ENCODE results near the gene RANBP1.

The RANBP1 gene

GRCh38 chr22:20080776-20081654, 34.9 kb upstream of the RANBP1 start:
- Histone ChIP-seq H3K36me3 (ENCODE audit: control insufficient read depth, insufficient read depth, low read length) (peaks cover 15% of the 10 kb centered on the region), H3K27ac (ENCODE audit: low read depth, low read length) (peak overlapping the region; percentile 96), H3K9ac (ENCODE audit: low read depth, low read length) (peak overlapping the region; percentile 96), H3K9me3 (ENCODE audit: control insufficient read depth, insufficient read depth, low read length) (no peaks in the 10 kb centered on the region), H3K4me3 (ENCODE audit: low read depth, low read length) (peak overlapping the region; percentile 99), H3K4me1 (ENCODE audit: control insufficient read depth, insufficient read depth, low read length) (peaks cover 15% of the 10 kb centered on the region), H3K27me3 (ENCODE audit: control insufficient read depth, insufficient read depth, low read length) (no peaks in the 10 kb centered on the region)

GRCh38 chr22:20083157-20083890, 32.6 kb upstream of the RANBP1 start:
- Histone ChIP-seq H3K36me3 (ENCODE audit: control insufficient read depth, insufficient read depth, low read length) (peaks cover 38% of the 10 kb centered on the region), H3K9me3 (ENCODE audit: control insufficient read depth, insufficient read depth, low read length) (no peaks in the 10 kb centered on the region), H3K4me3 (ENCODE audit: low read depth, low read length) (no peak overlapping the region), H3K9ac (ENCODE audit: low read depth, low read length) (no peak overlapping the region), H3K27me3 (ENCODE audit: control insufficient read depth, insufficient read depth, low read length) (no peaks in the 10 kb centered on the region), H3K4me1 (ENCODE audit: control insufficient read depth, insufficient read depth, low read length) (peaks cover 15% of the 10 kb centered on the region), H3K27ac (ENCODE audit: low read depth, low read length) (no peak overlapping the region)

DNA sequence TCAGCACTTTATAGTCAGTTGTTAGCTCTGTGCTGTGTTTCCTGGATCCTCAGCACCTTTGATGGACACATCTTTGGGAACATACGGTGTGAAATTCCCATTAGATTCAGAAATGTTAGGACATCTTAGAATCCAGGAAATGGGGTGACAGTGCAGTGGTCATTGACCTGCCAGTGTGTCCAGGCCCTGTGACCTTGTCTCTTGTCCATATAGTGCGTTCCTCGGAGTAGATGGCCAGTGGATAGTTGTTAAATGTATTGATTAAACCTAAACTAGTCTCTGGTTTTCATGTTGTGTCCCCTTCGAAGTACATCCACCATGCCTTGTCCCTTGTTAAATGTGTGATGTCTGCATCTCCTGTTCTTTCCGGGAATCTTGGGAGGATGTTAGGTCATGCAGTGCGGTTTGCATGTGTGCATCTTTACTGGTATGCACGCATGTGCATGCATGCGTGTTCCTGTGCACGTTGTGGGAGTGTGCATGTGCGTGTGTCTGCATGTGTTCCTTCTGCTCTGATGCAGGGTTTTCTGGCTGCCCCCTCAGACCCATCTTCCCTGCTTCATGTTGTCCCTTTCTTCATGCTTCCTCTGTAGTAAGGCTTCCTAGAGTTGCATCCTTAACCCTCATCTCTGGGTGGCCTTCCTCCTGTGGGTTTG, 31.9 kb upstream of the RANBP1 start:
- Histone ChIP-seq H3K27me3 (ENCODE audit: control insufficient read depth, insufficient read depth, low read length) (no peaks in the 10 kb centered on the region), H3K9ac (ENCODE audit: low read depth, low read length) (no peak overlapping the region), H3K36me3 (ENCODE audit: control insufficient read depth, insufficient read depth, low read length) (peaks cover 45% of the 10 kb centered on the region), H3K4me3 (ENCODE audit: low read depth, low read length) (no peak overlapping the region), H3K4me1 (ENCODE audit: control insufficient read depth, insufficient read depth, low read length) (peaks cover 15% of the 10 kb centered on the region), H3K27ac (ENCODE audit: low read depth, low read length) (peak overlapping the region; percentile 9), H3K9me3 (ENCODE audit: control insufficient read depth, insufficient read depth, low read length) (no peaks in the 10 kb centered on the region)

- Histone ChIP-seq H3K9me3 (ENCODE audit: control insufficient read depth, insufficient read depth, low read length) (no peaks in the 10 kb centered on the region), H3K9ac (ENCODE audit: low read depth, low read length) (0 out of 2 replicates have a peak overlapping the region, but pooled peaks have one; percentile 10), H3K4me1 (ENCODE audit: control insufficient read depth, insufficient read depth, low read length) (peaks cover 15% of the 10 kb centered on the region), H3K36me3 (ENCODE audit: control insufficient read depth, insufficient read depth, low read length) (peaks cover 52% of the 10 kb centered on the region), H3K27me3 (ENCODE audit: control insufficient read depth, insufficient read depth, low read length) (no peaks in the 10 kb centered on the region), H3K4me3 (ENCODE audit: low read depth, low read length) (no peak overlapping the region), H3K27ac (ENCODE audit: low read depth, low read length) (peak overlapping the region; percentile 9)
These were observed 31.1 kb upstream of the RANBP1 start for GRCh38 chr22:20084547-20085413.

DNA sequence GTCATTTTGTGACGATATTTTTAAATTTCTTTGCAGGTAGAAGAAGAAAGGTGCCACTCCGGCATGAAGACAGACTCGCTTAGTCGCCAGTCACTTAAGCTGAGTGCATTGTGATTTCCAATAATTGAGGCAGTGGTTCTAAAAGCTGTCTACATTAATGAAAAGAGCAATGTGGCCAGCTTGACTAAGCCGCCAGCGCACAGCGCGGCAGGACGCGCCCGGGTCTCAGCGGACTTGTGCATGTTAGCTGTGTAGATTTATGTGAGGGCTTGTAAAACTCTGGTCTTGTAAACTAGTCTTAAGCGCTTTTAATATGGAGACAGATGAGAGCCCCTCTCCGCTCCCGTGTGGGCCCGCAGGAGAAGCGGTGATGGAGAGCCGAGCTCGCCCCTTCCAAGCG, 30.3 kb upstream of the RANBP1 start:
- no peak overlapping the region for H3K4me3 ChIP-seq (ENCODE audit: low read depth, low read length)
- no peak overlapping the region for H3K27ac ChIP-seq (ENCODE audit: low read depth, low read length)
- peaks cover 61% of the 10 kb centered on the region for H3K36me3 ChIP-seq (ENCODE audit: control insufficient read depth, insufficient read depth, low read length)
- peaks cover 15% of the 10 kb centered on the region for H3K4me1 ChIP-seq (ENCODE audit: control insufficient read depth, insufficient read depth, low read length)
- no peaks in the 10 kb centered on the region for H3K9me3 ChIP-seq (ENCODE audit: control insufficient read depth, insufficient read depth, low read length)
- no peak overlapping the region for H3K9ac ChIP-seq (ENCODE audit: low read depth, low read length)
- H3K27me3 ChIP-seq (ENCODE audit: control insufficient read depth, insufficient read depth, low read length), result no peaks in the 10 kb centered on the region

GRCh38 chr22:20086101-20086599, 29.8 kb upstream of the RANBP1 start:
- no peaks in the 10 kb centered on the region for H3K9me3 ChIP-seq (ENCODE audit: control insufficient read depth, insufficient read depth, low read length)
- no peak overlapping the region for H3K27ac ChIP-seq (ENCODE audit: low read depth, low read length)
- H3K4me1 ChIP-seq (ENCODE audit: control insufficient read depth, insufficient read depth, low read length), result peaks cover 14% of the 10 kb centered on the region
- H3K4me3 ChIP-seq (ENCODE audit: low read depth, low read length), result no peak overlapping the region
- H3K9ac ChIP-seq (ENCODE audit: low read depth, low read length), result no peak overlapping the region
- H3K27me3 ChIP-seq (ENCODE audit: control insufficient read depth, insufficient read depth, low read length), result no peaks in the 10 kb centered on the region
- H3K36me3 ChIP-seq (ENCODE audit: control insufficient read depth, insufficient read depth, low read length), result peaks cover 66% of the 10 kb centered on the region

GRCh38 chr22:20086763-20087162, 29.1 kb upstream of the RANBP1 start:
- Histone ChIP-seq H3K9ac (ENCODE audit: low read depth, low read length) (no peak overlapping the region), H3K27me3 (ENCODE audit: control insufficient read depth, insufficient read depth, low read length) (no peaks in the 10 kb centered on the region), H3K27ac (ENCODE audit: low read depth, low read length) (no peak overlapping the region), H3K9me3 (ENCODE audit: control insufficient read depth, insufficient read depth, low read length) (no peaks in the 10 kb centered on the region), H3K4me1 (ENCODE audit: control insufficient read depth, insufficient read depth, low read length) (peaks cover 8% of the 10 kb centered on the region; the same call in 1 of the 2 replicates), H3K36me3 (ENCODE audit: control insufficient read depth, insufficient read depth, low read length) (peaks cover 72% of the 10 kb centered on the region), H3K4me3 (ENCODE audit: low read depth, low read length) (no peak overlapping the region)

DNA sequence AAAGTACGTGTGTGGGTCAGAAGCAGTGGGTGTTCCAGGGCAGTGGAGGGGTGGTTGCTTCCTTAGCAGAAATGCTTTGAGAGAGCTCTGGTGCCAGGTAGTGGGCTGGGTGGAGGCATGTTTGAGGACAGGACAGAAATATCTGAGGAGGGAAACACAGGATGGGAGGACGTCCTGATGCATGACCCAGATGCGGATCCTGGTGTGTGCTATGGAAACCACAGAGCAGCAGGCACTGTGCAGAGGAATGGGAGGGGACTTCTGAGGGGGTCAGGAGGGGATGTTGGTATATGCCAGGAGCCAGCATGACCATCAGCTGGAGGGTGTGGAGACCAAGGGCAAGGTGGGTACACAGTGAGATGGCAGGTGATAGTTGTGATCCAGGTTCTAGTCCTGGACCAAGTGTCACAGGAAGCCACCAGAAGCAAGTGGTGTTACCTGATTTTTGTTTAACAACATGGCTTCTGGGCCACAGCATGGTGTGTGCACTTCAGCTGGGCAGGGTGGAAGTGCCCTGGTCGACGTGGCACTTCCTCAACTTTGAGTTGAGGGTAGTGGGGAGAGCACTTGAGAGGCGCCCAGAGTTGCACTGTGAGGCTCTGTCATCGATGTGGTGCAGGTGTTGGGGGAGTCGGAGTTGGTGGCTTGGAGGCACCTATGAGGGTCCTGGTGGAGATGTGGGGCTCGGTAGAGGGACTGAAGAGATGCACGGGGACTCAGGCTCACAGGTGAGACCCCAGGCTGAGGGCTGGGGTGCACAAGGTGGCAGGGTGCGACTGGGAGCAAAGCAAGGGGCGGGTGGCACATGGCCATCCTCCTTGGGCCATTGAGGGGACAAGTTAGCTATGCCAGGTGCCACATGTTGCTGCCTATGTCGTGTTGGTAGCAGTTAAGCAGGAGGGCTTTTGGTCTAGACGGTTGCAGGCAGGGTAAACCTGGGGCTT, 28.3 kb upstream of the RANBP1 start:
- peaks cover 78% of the 10 kb centered on the region for H3K36me3 ChIP-seq (ENCODE audit: control insufficient read depth, insufficient read depth, low read length)
- no peaks in the 10 kb centered on the region for H3K9me3 ChIP-seq (ENCODE audit: control insufficient read depth, insufficient read depth, low read length)
- H3K4me1 ChIP-seq (ENCODE audit: control insufficient read depth, insufficient read depth, low read length), result peaks cover 6% of the 10 kb centered on the region; the same call in 1 of the 2 replicates

GRCh38 chr22:20088263-20088648, 27.6 kb upstream of the RANBP1 start:
- peaks cover 78% of the 10 kb centered on the region for H3K36me3 ChIP-seq (ENCODE audit: control insufficient read depth, insufficient read depth, low read length)
- no peaks in the 10 kb centered on the region for H3K4me1 ChIP-seq (ENCODE audit: control insufficient read depth, insufficient read depth, low read length)
- H3K9ac ChIP-seq (ENCODE audit: low read depth, low read length), result no peak overlapping the region

More for the DNA sequence above, 28.3 kb upstream of the RANBP1 start:
- no peaks in the 10 kb centered on the region for H3K27me3 ChIP-seq (ENCODE audit: control insufficient read depth, insufficient read depth, low read length)
- no peak overlapping the region for H3K27ac ChIP-seq (ENCODE audit: low read depth, low read length)
- H3K4me3 ChIP-seq (ENCODE audit: low read depth, low read length), result no peak overlapping the region
- no peak overlapping the region for H3K9ac ChIP-seq (ENCODE audit: low read depth, low read length)

More at GRCh38 chr22:20088263-20088648, 27.6 kb upstream of the RANBP1 start:
- Histone ChIP-seq H3K4me3 (ENCODE audit: low read depth, low read length) (no peak overlapping the region), H3K27ac (ENCODE audit: low read depth, low read length) (no peak overlapping the region), H3K27me3 (ENCODE audit: control insufficient read depth, insufficient read depth, low read length) (no peaks in the 10 kb centered on the region), H3K9me3 (ENCODE audit: control insufficient read depth, insufficient read depth, low read length) (no peaks in the 10 kb centered on the region)
